Mucosa of rectum (tissue), 2 donors: Measurements from ENCODE around the gene CEP72.

Experiments used
- H3K27ac ChIP-seq, 2 donors: one replicate each; pipeline ENCODE4 v1.7.0; 2013; ENCODE audit warnings: inconsistent platforms in 2 of 2, low read depth in 2 of 2, low read length in 2 of 2
- H3K27me3 ChIP-seq, 2 donors: one replicate each; pipeline ENCODE4 v1.7.0; 2013; ENCODE audit warnings: low read length in 2 of 2; ENCODE audit not compliant: control insufficient read depth in 2 of 2, insufficient read depth in 2 of 2
- H3K36me3 ChIP-seq, 2 donors: one replicate each; pipeline ENCODE4 v1.7.0; 2013; ENCODE audit warnings: low read length in 2 of 2; ENCODE audit not compliant: control insufficient read depth in 2 of 2, insufficient read depth in 2 of 2
- H3K4me1 ChIP-seq, 2 donors: one replicate each; pipeline ENCODE4 v1.7.0; 2013; ENCODE audit warnings: low read length in 2 of 2, mild to moderate bottlenecking in 1 of 2; ENCODE audit not compliant: control insufficient read depth in 2 of 2, insufficient read depth in 2 of 2
- H3K4me3 ChIP-seq, 2 donors: one replicate each; pipeline ENCODE4 v1.7.0; 2013; ENCODE audit warnings: low read length in 2 of 2
- H3K9ac ChIP-seq, 2 donors: one replicate each; pipeline ENCODE4 v1.7.0; 2013; ENCODE audit warnings: low read length in 2 of 2, low read depth in 1 of 2, mild to moderate bottlenecking in 1 of 2
- H3K9me3 ChIP-seq, 2 donors: one replicate each; pipeline ENCODE4 v1.7.0; 2013; ENCODE audit warnings: low read length in 2 of 2; ENCODE audit not compliant: control insufficient read depth in 2 of 2
- donor health status: healthy.
- donor health status: Normal muscosa, but diverticular disease.

CEP72 gene

DNA sequence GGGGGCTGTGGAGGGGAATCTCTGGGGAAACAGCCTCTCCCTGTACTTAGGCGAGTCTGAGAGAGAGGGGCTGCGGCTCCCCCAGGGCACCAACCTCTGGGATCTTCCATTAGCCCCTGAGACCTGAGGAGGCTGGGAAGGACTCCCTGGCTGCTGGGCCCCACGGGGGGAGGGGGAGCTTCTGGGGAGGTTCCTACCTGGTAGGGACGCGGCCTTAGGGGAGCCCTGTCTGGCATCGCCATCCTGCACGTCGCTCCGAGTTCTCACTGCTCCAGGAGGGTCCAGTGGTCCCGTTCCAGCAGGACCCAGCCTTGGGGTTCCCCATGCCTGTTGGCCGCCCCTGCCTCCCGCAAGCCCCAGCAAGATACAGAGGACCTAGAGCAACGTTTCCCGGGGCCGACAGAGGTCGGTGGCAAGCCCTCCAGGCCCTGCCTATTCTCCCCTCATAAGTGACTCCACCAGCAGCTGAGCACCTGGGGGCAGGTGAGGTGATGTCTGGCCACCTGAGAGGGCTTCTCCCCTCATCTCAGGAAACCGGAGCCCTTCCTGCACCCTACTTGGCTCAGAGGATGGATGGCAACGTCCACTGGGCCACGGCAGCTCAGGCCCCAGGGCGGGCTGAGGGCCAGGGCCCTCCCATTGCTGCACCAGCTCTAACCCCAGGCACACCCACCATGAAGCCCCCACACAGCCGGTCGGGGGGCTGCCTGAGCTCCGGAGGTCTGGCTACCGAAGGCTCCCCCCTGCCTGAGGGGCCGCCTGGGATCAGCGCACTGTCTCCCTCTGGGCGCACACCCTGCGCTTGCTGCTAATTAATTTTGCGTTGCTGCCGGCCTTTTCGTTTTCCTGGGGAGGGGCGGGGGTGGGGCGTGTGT, 58.5 kb downstream of the CEP72 start:
- Histone ChIP-seq H3K27me3 (no peaks in the 10 kb centered on the region), H3K9ac (no peak overlapping the region), H3K9me3 (no peaks in the 10 kb centered on the region), H3K27ac (no peak overlapping the region), H3K36me3 (no peaks in the 10 kb centered on the region), H3K4me1 (peaks cover 22 to 28% of the 10 kb centered on the region in 2 donors), H3K4me3 (no peak overlapping the region)

GRCh38 chr5:671459-672328, 59.6 kb downstream of the CEP72 start:
- no peaks in the 10 kb centered on the region for H3K9me3 ChIP-seq
- H3K4me1 ChIP-seq = peaks cover 22 to 28% of the 10 kb centered on the region in 2 donors
- H3K27me3 ChIP-seq = no peaks in the 10 kb centered on the region
- H3K4me3 ChIP-seq = peak overlapping the region; percentile 48 to 57
- H3K9ac ChIP-seq = peak overlapping the region; percentile 32 to 63
- H3K36me3 ChIP-seq = no peaks in the 10 kb centered on the region
- H3K27ac ChIP-seq = peak overlapping the region in 1 of 2 donors; percentile 48

- Histone ChIP-seq H3K27ac (peak overlapping the region; percentile 17 to 48), H3K9me3 (no peaks in the 10 kb centered on the region), H3K27me3 (no peaks in the 10 kb centered on the region), H3K36me3 (no peaks in the 10 kb centered on the region), H3K9ac (peak overlapping the region; percentile 32 to 63), H3K4me1 (peaks cover 22 to 28% of the 10 kb centered on the region in 2 donors), H3K4me3 (peak overlapping the region; percentile 48 to 57)
Measured at GRCh38 chr5:672329-673160, 60.4 kb downstream of the CEP72 start.

DNA sequence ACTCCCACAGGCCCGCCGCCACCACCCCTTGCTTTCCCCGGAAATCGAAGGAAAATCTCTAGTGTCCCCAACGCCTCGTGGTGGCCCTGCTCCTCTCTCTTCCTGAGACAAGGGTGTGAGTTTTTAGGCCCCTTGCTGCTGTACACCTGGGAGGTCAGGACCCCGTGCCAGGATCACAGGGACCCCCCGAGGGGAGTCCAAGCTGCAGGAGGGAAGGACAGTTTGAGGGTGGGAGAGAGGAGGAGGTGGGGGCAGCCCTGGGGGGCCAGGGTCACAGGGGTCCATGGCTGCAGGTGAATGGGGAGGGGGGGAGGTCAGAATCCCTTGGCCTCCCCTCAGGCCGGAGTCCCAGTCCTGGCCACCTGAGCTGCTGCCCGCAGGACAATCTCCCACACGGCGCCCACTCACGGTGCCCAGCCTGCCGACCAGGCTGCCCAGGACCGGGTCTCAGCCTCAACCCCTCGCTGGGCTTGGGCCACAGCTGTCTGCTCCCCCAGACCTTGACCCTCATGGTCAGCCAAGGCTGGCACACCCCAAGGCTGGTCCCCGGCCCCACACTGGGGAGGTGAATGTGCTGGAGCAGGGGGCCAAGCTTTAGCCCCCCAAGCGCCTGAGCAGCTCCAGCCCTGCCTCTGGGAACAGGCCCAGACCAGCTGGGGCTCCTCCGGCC, 61.2 kb downstream of the CEP72 start:
- H3K4me3 ChIP-seq = peak overlapping the region in 1 of 2 donors; percentile 48
- H3K36me3 ChIP-seq = no peaks in the 10 kb centered on the region
- no peaks in the 10 kb centered on the region for H3K9me3 ChIP-seq
- no peaks in the 10 kb centered on the region for H3K27me3 ChIP-seq
- H3K27ac ChIP-seq = peak overlapping the region in 1 of 2 donors; percentile 43
- no peak overlapping the region for H3K9ac ChIP-seq
- peaks cover 22 to 28% of the 10 kb centered on the region in 2 donors for H3K4me1 ChIP-seq

DNA sequence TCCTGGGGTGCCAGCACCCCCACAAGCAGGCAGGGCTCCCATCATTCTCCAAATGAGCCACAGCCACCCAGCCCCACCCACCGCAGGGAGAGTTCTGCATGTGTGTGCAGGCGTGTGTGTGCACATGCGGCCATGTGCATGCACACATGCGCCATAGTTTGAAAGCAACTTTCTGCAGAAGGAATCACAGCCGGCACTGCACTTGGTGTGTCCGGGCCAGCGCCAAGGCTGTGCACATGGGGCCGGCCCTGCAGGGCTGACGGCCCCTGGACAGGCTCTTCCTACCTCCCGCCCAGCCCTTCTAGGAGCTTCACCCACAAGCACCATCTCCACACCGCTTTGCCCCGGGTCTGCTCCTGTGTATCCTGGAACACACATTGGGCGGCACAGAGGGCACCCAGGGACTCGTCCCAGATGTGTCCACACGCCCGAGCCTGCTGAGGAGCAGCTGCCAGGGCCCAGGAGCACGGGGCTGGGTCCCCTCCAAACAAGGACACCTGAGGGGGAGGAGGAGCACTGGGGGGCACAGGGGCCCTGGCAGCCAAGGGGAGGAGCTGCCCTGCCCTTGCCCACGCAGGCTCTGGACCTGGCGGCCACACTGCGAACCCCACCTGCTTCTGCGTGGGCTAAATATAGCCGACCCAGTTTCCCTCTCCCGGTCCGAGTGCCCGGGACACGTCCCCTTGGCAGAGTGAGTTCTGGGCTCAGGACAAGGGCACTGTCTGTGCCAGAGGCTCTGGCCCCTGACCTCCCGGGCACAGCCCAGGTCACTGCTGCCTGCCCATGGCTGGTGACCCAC, 61.9 kb downstream of the CEP72 start:
- Histone ChIP-seq H3K36me3 (no peaks in the 10 kb centered on the region), H3K4me3 (no peak overlapping the region), H3K27ac (no peak overlapping the region)

GRCh38 chr5:674630-675011, 62.5 kb downstream of the CEP72 start:
- Histone ChIP-seq H3K27ac (no peak overlapping the region), H3K4me1 (peaks cover 22 to 28% of the 10 kb centered on the region in 2 donors), H3K9ac (no peak overlapping the region), H3K9me3 (no peaks in the 10 kb centered on the region), H3K27me3 (no peaks in the 10 kb centered on the region), H3K4me3 (no peak overlapping the region), H3K36me3 (no peaks in the 10 kb centered on the region)

More for the DNA sequence above, 61.9 kb downstream of the CEP72 start:
- Histone ChIP-seq H3K9ac (no peak overlapping the region), H3K9me3 (no peaks in the 10 kb centered on the region), H3K27me3 (no peaks in the 10 kb centered on the region), H3K4me1 (peaks cover 22 to 28% of the 10 kb centered on the region in 2 donors)

DNA sequence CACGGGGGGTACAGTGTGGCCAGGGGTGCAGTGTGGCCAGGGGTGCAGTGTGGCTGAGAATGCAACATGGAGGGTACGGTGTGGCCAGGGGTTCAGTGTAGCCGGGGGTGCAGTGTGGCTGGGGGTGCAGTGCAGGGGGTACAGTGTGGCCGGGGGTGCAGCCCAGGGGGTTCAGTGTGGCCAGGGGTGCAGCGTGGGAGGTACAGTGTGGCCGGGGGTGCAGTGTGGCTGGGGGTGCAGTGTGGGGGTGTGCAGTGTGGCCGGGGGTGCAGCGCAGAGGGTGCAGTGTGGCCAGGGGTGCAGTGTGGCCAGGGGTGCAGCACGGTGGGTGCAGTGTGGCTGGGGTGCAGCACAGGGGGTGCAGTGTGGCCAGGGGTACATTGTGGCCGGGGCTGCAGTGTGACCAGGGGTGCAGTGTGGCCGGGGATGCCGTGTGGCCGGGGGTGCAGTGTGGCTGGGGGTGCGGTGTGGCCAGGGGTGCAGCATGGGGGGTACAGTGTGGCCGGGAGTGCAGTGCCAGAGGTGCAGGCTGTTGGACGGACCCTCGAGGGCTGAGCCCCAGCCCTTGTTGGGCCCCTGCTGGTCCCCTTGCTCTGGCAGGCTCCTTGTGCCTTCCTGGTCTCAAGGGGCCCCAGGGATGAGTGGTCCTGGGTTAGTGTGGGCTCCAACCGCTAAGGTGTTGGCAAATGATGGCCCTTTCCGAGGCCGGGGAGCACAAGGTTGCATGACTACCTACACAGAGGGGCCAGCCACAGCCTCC, 63.2 kb downstream of the CEP72 start:
- Histone ChIP-seq H3K27me3 (no peaks in the 10 kb centered on the region), H3K9ac (no peak overlapping the region), H3K4me3 (no peak overlapping the region)

GRCh38 chr5:675871-676698, 63.9 kb downstream of the CEP72 start:
- Histone ChIP-seq H3K4me1 (peaks cover 22 to 28% of the 10 kb centered on the region in 2 donors), H3K36me3 (no peaks in the 10 kb centered on the region), H3K4me3 (no peak overlapping the region), H3K27ac (no peak overlapping the region), H3K9me3 (no peaks in the 10 kb centered on the region), H3K9ac (no peak overlapping the region), H3K27me3 (no peaks in the 10 kb centered on the region)

More for the DNA sequence above, 63.2 kb downstream of the CEP72 start:
- Histone ChIP-seq H3K9me3 (no peaks in the 10 kb centered on the region), H3K4me1 (peaks cover 22 to 28% of the 10 kb centered on the region in 2 donors), H3K27ac (no peak overlapping the region), H3K36me3 (no peaks in the 10 kb centered on the region)
